Immature natural killer cell (primary cell): Measurements from ENCODE around the gene FAM221A. TPM values are rescaled to one million over a fixed set of nuclear protein-coding genes. Genes with fewer than 3 reads are reported as not detected.
"Not testable (repeated sequence)": the region's sequence is repeated elsewhere in the genome, so short reads cannot be mapped to it uniquely, and the experiment has no call there.

Experiments
- DNase-seq, 3 donors: peaks; one replicate each; pipeline ENCODE4 v3.0.0; 2022; ENCODE audit warnings: mixed read lengths in 1 of 3
- H3K27ac Mint-ChIP-seq, 6 donors: one replicate each; pipeline ENCODE4 v1.8.0; 2020; ENCODE audit warnings: mixed read lengths in 6 of 6, mild to moderate bottlenecking in 5 of 6, inconsistent platforms in 4 of 6, moderate library complexity in 3 of 6
- H3K27me3 Mint-ChIP-seq, 3 donors: one replicate each; pipeline ENCODE4 v1.8.0; 2020 to 2021; ENCODE audit warnings: low read depth in 3 of 3, mild to moderate bottlenecking in 3 of 3, mixed read lengths in 3 of 3, moderate library complexity in 3 of 3, inconsistent platforms in 1 of 3
- H3K36me3 Mint-ChIP-seq, 3 donors: one replicate each; pipeline ENCODE4 v1.8.0; 2020; ENCODE audit warnings: mixed read lengths in 3 of 3, inconsistent platforms in 2 of 3, mild to moderate bottlenecking in 2 of 3
- H3K4me1 Mint-ChIP-seq, 2 donors: one replicate each; pipeline ENCODE4 v1.8.0; 2020; ENCODE audit warnings: inconsistent platforms in 2 of 2, mild to moderate bottlenecking in 2 of 2, mixed read lengths in 2 of 2, moderate library complexity in 1 of 2
- H3K4me3 Mint-ChIP-seq, 5 donors: one replicate each; pipeline ENCODE4 v1.8.0; 2020; ENCODE audit warnings: mild to moderate bottlenecking in 5 of 5, mixed read lengths in 5 of 5, inconsistent platforms in 3 of 5, moderate library complexity in 3 of 5
- H3K9me3 Mint-ChIP-seq, 6 donors: one replicate each; pipeline ENCODE4 v1.8.0; 2020; ENCODE audit warnings: mild to moderate bottlenecking in 6 of 6, mixed read lengths in 6 of 6, inconsistent platforms in 4 of 6, moderate library complexity in 3 of 6
- polyA plus RNA-seq, 3 donors: library from polyadenylated mRNA; unstranded; fragments of 300-500 nt; fragmentation: Illumina TruSeq; gene quantifications; one replicate each; pipeline ENCODE4 v1.2.3, GENCODE V29; 2021

The FAM221A gene
- polyA plus RNA-seq, 3 donors from 2014 or later, result 1.8 to 5.8 (median 2.8) TPM

GRCh38 chr7:23684041-23684440 is 4.0 kb downstream of the FAM221A start:
- not testable (repeated sequence) for H3K9me3 Mint-ChIP-seq, H3K27me3 Mint-ChIP-seq, H3K36me3 Mint-ChIP-seq, DNase-seq, H3K4me3 Mint-ChIP-seq, H3K27ac Mint-ChIP-seq
- H3K4me1 Mint-ChIP-seq, result peaks cover 13 to 26% of the 10 kb centered on the region in 2 donors

GRCh38 chr7:23685731-23686130 is 5.7 kb downstream of the FAM221A start:
- Mint-ChIP-seq H3K4me3 (no peak overlapping the region), H3K4me1 (peaks cover 4 to 12% of the 10 kb centered on the region in 2 donors), H3K9me3 (no peaks in the 10 kb centered on the region), H3K36me3 (peaks cover 3 to 10% (median 4%) of the 10 kb centered on the region in 3 donors), H3K27me3 (peaks cover 0 to 2% (median 0%) of the 10 kb centered on the region in 3 donors), H3K27ac (no peak overlapping the region)
- DNase-seq, result no peak

GRCh38 chr7:23687011-23687410 is 7.0 kb downstream of the FAM221A start:
- Mint-ChIP-seq H3K4me1 (no peaks in the 10 kb centered on the region), H3K9me3 (no peaks in the 10 kb centered on the region), H3K36me3 (peaks cover 3 to 19% (median 13%) of the 10 kb centered on the region in 3 donors), H3K27me3 (no peaks in the 10 kb centered on the region), H3K27ac (no peak overlapping the region), H3K4me3 (no peak overlapping the region)
- DNase-seq, result no peak

- no peak overlapping the region for H3K27ac Mint-ChIP-seq
- no peak overlapping the region for H3K4me3 Mint-ChIP-seq
- H3K9me3 Mint-ChIP-seq, result no peaks in the 10 kb centered on the region
- peaks cover 12 to 34% (median 28%) of the 10 kb centered on the region in 3 donors for H3K36me3 Mint-ChIP-seq
- H3K4me1 Mint-ChIP-seq, result no peaks in the 10 kb centered on the region
- no peaks in the 10 kb centered on the region for H3K27me3 Mint-ChIP-seq
- no peak for DNase-seq
These were observed 9.2 kb downstream of the FAM221A start for GRCh38 chr7:23689165-23689564.

- no peaks in the 10 kb centered on the region for H3K27me3 Mint-ChIP-seq
- H3K4me1 Mint-ChIP-seq, result no peaks in the 10 kb centered on the region
- H3K27ac Mint-ChIP-seq, result no peak overlapping the region
- no peak overlapping the region for H3K4me3 Mint-ChIP-seq
- no peak for DNase-seq
- peaks cover 17 to 39% (median 30%) of the 10 kb centered on the region in 3 donors for H3K36me3 Mint-ChIP-seq
- no peaks in the 10 kb centered on the region for H3K9me3 Mint-ChIP-seq
These were observed 11.3 kb downstream of the FAM221A start for GRCh38 chr7:23691320-23691719.

GRCh38 chr7:23693224-23693623 is 13.2 kb downstream of the FAM221A start:
- Mint-ChIP-seq H3K4me3 (no peak overlapping the region), H3K27ac (no peak overlapping the region), H3K4me1 (no peaks in the 10 kb centered on the region), H3K9me3 (no peaks in the 10 kb centered on the region), H3K36me3 (peaks cover 17 to 39% (median 34%) of the 10 kb centered on the region in 3 donors), H3K27me3 (no peaks in the 10 kb centered on the region)
- DNase-seq, result no peak

- peaks cover 18 to 28% (median 27%) of the 10 kb centered on the region in 3 donors for H3K36me3 Mint-ChIP-seq
- no peak overlapping the region for H3K27ac Mint-ChIP-seq
- no peaks in the 10 kb centered on the region for H3K9me3 Mint-ChIP-seq
- H3K4me3 Mint-ChIP-seq, result no peak overlapping the region
- H3K27me3 Mint-ChIP-seq, result no peaks in the 10 kb centered on the region
- peak; percentile 28 to 39 (median 29) for DNase-seq
- no peaks in the 10 kb centered on the region for H3K4me1 Mint-ChIP-seq
These were observed 17.0 kb downstream of the FAM221A start for GRCh38 chr7:23696916-23697441.

GRCh38 chr7:23698822-23699221 is 18.8 kb downstream of the FAM221A start:
- Mint-ChIP-seq H3K4me3 (no peak overlapping the region), H3K27me3 (no peaks in the 10 kb centered on the region), H3K9me3 (no peaks in the 10 kb centered on the region), H3K4me1 (no peaks in the 10 kb centered on the region), H3K27ac (no peak overlapping the region), H3K36me3 (peaks cover 21 to 27% (median 25%) of the 10 kb centered on the region in 3 donors)
- DNase-seq, result no peak

- no peak overlapping the region for H3K4me3 Mint-ChIP-seq
- H3K27ac Mint-ChIP-seq, result no peak overlapping the region
- no peak for DNase-seq
- peaks cover 27 to 34% (median 32%) of the 10 kb centered on the region in 3 donors for H3K36me3 Mint-ChIP-seq
- H3K9me3 Mint-ChIP-seq, result peaks cover 0 to 6% (median 2%) of the 10 kb centered on the region in 6 donors
- H3K4me1 Mint-ChIP-seq, result no peaks in the 10 kb centered on the region
- peaks cover 0 to 1% (median 0%) of the 10 kb centered on the region in 3 donors for H3K27me3 Mint-ChIP-seq
These were observed 20.0 kb downstream of the FAM221A start for GRCh38 chr7:23700046-23700445.

- peaks cover 0 to 3% (median 2%) of the 10 kb centered on the region in 3 donors for H3K27me3 Mint-ChIP-seq
- no peak overlapping the region for H3K27ac Mint-ChIP-seq
- H3K9me3 Mint-ChIP-seq, result peaks cover 0 to 11% (median 5%) of the 10 kb centered on the region in 6 donors
- no peak overlapping the region for H3K4me3 Mint-ChIP-seq
- peaks cover 23 to 29% (median 24%) of the 10 kb centered on the region in 3 donors for H3K36me3 Mint-ChIP-seq
- DNase-seq, result no peak
- H3K4me1 Mint-ChIP-seq, result no peaks in the 10 kb centered on the region
These were observed 29.2 kb downstream of the FAM221A start for GRCh38 chr7:23709081-23709750.

- Mint-ChIP-seq H3K9me3 (peaks cover 0 to 8% (median 4%) of the 10 kb centered on the region in 6 donors), H3K27me3 (peaks cover 0 to 3% (median 1%) of the 10 kb centered on the region in 3 donors), H3K4me3 (no peak within 1 kb of the TSS), H3K27ac (no peak within 1 kb of the TSS), H3K4me1 (no peaks in the 10 kb centered on the region), H3K36me3 (peaks cover 15 to 21% (median 16%) of the 10 kb centered on the region in 3 donors)
- no peak for DNase-seq
These were observed 30.0 kb downstream of the FAM221A start, which contains the start of gene STK31 for GRCh38 chr7:23710000-23710399. TSS of gene STK31 (plus strand) at chr7:23710219. CDS start at chr7:23710286, 67 bp downstream.

- DNase-seq, result peak; percentile 23 to 42 (median 41)
- Mint-ChIP-seq H3K4me1 (no peaks in the 10 kb centered on the region), H3K36me3 (peaks cover 0 to 4% (median 0%) of the 10 kb centered on the region in 3 donors), H3K4me3 (no peak overlapping the region), H3K27me3 (peaks cover 0 to 3% (median 1%) of the 10 kb centered on the region in 3 donors), H3K27ac (no peak overlapping the region), H3K9me3 (no peaks in the 10 kb centered on the region)
These were observed 32.6 kb downstream of the FAM221A start for GRCh38 chr7:23712368-23713284.

- no peaks in the 10 kb centered on the region for H3K9me3 Mint-ChIP-seq
- DNase-seq, result no peak
- peaks cover 0 to 4% (median 0%) of the 10 kb centered on the region in 3 donors for H3K36me3 Mint-ChIP-seq
- H3K4me3 Mint-ChIP-seq, result no peak overlapping the region
- peaks cover 0 to 3% (median 1%) of the 10 kb centered on the region in 3 donors for H3K27me3 Mint-ChIP-seq
- H3K27ac Mint-ChIP-seq, result no peak overlapping the region
- no peaks in the 10 kb centered on the region for H3K4me1 Mint-ChIP-seq
These were observed 33.5 kb downstream of the FAM221A start for GRCh38 chr7:23713285-23714149.
